Suppressor macrophage (primary cell): ENCODE measurements around the gene HPSE2.
A peak's percentile ranks its signal among the peaks of the same experiment; 100 is the strongest.
"Not testable (repeated sequence)": the region's sequence is repeated elsewhere in the genome, so short reads cannot be mapped to it uniquely, and the experiment has no call there.

ENCODE experiments used
- DNase-seq, 4 experiments: peaks; one replicate each; pipeline ENCODE4 v3.0.0-alpha.2; 2020 to 2022

HPSE2 gene

GRCh38 chr10:99004738-99005137, 230.9 kb downstream of the HPSE2 start:
- DNase-seq, result no peak

- no peak for DNase-seq
Observed at GRCh38 chr10:99002392-99002791, 233.3 kb downstream of the HPSE2 start.

DNA sequence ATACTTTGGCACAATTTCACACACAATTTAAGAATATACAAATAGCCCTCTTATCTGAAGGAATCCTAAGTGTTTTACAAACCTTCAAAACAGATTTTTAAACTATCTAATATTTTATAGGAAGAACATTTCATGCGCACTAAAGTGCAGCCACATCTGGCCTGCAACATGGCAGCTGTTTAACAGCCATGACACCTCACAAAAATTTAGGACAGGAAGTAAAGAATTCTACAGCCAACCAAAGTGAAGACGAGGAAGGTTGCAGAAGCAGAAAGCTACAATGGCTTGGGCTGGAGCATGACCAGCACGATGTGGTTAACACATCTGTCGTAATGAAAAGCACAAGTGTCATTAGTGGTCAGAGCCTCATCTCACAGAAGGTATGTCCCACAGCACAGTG, 238.1 kb downstream of the HPSE2 start:
- no peak for DNase-seq

DNA sequence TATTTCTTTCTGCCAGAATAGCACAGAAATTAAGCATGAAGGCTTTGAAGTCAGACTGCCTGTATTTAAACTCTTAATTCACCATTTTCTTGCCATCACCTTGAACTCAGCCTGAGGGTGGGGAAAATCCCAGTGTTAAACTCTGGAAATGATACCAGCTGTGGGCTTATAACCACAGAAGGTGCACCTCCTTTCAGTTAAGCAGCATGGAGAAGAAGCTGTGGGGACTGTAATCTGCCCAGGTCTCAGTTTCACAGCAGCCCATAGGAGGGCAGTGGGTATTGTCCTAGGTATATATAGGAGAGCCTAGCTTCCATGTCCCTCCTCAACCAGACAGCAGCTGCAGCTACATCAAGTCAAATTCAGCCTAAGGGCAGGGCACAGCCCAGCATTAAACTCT, 241.6 kb downstream of the HPSE2 start:
- no peak for DNase-seq

- not testable (repeated sequence) for DNase-seq
Observed at GRCh38 chr10:98983751-98984150, 251.9 kb downstream of the HPSE2 start.

DNA sequence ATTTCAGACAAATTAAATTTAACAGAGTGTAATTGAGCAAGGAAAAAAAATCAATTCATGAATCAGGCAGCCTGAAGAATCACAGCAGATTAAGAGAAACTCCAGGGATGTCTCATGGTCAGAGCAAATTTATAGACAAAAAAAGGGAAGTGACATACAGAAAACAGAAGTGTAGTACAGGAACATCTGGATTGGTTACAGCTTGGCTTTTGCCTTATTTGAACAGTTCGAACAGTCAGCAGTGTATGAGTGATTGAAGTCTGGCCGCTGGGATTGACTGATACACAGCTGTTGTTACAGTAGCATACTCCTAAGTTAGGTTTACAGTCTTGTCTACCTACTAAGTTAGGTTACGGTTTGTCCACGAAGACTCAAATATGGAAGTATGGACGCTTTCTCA, 255.3 kb downstream of the HPSE2 start:
- DNase-seq, result peak; percentile 2 to 51 (median 24)

GRCh38 chr10:98971464-98971863, 264.2 kb downstream of the HPSE2 start:
- peak in 1 of 4 experiments; percentile 4 for DNase-seq

DNA sequence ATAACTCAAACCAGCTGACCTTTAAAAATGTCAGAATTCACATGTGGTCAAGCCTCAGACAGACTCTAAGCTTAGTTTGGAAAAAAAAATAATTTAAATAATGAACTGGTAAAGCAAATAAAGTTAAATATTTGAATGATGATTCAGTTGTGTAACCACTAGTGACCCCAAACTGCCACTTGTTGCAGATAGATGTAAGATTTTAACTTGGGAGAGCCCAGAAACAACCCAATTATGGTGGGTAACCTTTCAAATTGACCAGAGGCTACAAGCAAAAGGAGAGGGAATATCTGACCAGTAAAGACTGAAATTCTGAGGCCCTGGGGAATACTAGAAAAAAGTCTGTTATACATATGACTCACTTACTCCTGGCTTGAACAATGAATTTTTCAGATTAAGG, 268.1 kb downstream of the HPSE2 start:
- no peak for DNase-seq

DNA sequence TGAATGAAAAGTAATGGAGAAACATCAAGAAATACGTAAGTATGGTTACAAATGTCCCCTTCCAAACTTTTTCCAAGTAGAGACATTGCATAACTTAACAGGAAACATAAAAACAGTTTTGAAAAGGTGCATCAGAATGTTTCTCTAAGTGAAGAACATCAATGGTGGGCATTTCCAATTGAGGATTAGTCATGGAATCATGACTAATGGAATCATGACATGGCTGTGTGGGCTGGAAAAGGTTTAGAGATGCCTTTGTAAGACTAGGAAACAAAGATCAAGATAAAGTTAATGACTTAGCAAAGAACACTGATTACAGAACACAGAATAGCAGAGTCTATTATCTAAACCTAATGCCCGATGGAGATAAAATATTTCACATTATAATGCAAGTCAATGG, 272.0 kb downstream of the HPSE2 start:
- DNase-seq, result peak in 1 of 4 experiments; percentile 1

DNA sequence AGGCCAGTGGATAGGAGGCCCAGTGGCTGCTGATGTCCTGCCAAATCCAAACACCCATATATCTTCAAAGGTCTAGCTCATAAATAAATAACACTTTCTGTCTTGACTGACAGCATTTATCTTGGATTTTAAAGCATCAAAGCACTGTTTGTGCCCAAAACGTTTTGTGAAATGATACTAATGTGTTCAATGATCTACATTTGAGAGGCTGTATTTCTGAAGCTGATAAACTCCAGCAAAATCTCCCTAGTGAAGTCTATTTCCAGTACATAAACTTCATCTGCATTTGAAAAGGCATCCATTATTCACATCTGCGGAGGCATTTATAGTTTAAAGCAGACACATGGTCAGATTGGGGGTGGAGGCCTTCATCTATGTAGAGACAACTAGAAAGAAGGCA, 276.3 kb downstream of the HPSE2 start:
- no peak for DNase-seq

GRCh38 chr10:98957801-98958200, 277.9 kb downstream of the HPSE2 start:
- DNase-seq, result no peak

DNA sequence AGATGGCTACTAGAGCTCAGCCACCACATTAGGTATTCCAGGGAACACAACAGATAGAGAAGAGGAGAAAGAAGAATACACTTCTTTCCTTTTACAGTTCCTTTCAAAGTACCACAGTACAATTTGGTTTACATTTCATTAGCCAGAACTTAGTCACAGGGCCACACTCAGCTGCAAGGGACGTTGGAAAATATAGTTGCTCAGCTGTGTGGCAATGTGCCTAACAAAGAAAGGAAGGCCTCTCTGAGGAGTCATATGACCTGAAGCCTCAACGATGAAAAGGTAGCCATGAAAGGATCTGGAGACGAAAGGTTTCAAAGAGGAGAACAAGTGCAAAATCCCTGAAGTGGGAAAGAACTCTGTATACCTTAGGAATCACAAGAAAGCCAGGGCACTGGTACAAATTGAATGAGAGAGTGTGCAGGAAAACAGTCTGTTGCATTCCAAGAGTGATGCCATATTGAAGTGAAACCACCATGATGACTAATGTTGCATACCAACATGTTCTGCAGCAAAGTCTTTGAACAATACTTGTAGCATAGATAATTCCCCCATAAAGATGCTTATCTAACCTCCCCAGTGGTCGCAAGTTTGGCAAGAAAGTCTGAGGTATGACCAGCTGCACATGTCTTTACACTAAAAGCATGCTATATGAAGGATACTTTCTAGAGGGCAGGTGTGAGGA, 278.9 kb downstream of the HPSE2 start:
- DNase-seq, result no peak

DNA sequence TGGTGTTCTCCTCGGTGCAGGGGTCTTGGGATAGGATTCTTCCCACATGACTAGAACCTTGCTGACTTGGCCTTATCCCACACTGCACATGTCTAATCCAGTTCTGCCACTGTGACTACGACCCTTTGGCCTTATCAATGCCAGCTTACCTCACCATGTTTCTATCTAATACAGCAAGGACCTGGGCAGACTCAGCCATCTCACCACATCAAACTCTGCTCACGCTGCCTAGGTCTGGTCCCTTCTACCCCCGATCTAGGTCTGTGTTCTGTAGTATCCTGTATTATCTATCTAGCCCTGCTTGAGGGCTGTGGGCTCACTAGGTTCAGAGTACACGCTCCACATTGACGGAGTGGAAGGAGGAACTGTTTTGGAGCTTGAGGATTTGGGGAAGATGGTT, 282.4 kb downstream of the HPSE2 start:
- DNase-seq, result no peak

DNA sequence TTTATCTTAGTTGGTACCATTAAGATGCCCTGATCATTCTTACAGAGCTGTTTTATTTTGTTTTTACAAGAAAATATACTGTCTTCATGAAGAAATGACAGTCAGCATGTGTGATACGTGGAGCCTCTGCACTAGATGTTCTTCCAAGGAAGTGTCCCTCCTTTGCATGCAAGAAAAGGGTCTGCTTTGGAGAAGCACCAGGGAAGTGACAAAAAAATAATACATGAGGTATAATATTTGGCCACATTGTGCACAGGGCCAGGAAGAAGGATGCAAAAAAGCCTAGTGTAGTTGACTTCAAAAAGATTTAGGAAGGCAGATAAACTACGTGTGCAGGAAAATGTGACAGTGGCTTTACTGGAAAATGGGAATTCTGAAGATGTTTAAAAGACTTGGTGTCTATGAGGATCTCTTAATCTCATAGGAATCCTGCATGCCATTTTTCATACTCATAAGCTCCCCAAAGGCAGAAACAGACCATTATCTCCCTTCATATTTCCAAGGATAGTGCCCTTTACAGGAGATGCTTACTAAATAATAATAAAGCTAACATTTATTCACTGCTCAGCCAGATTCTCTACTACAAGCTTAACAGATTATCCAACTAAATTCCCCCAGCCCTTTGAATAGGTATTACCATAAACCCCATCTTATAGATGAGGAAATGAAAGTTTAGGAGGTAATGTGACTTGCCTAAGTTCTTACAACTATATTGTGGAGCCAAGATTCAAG, 284.2 kb downstream of the HPSE2 start:
- DNase-seq, result no peak

GRCh38 chr10:98950106-98950505, 285.5 kb downstream of the HPSE2 start:
- DNase-seq, result no peak

DNA sequence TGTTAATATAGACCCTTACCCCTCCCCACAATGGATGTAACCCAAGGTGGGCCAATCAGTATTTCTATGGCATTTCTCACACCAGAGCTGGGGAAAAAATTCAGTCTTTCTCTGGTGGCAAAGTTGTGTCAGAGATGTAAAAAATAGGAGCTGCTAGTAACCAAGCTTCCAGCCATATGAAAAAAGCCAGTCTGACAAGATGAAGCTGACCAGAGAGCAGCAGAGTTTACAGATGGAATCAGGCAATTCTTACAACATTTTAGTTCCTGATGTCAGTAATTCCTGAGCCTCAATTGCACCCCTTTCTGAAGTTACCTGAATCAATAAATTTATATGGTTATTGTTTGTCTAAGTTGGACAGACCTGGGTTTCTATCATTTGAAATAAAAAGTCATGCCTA, 286.3 kb downstream of the HPSE2 start:
- DNase-seq, result no peak

- no peak for DNase-seq
Observed at GRCh38 chr10:98943681-98944080, 292.0 kb downstream of the HPSE2 start.

- no peak for DNase-seq
Observed at GRCh38 chr10:98929709-98930108, 305.9 kb downstream of the HPSE2 start.

DNA sequence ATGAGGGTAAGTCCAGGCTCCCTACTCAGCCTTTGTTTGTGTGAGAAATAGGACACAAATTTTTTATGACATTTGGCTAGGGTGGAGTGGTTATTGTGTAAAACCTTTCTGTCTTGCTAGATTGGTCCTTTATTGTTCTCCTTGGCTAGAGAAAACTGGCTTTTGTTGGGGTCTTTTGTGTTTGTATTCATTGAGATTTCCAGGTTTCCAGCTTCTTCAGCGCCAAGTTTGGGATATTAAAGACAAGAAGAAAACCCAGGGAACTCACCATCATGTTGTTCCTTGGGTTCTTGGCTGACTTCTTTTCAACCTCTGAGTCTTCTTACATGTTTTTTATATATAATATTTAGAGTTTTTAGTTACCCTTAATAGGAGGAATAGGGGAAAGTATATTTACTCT, 310.0 kb downstream of the HPSE2 start:
- no peak for DNase-seq

DNA sequence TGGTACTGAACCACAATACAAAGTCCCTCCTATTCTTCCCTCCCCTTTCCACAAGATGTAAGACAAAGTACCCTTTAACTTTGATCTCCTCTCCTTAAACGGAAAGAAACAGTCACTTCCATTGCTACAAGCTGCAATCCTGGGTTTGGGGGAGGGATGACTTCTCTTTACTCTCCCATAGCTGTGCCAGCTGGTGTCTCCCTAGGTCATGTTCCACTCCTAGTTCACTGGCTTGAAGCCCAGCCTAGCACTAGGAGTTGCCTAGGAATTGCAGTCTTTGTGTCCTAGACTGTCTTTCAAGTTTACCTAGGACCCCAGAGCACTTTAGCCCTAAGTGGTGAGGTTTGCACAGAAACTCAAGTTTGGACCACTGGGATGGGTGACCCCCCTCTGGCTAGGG, 311.1 kb downstream of the HPSE2 start:
- DNase-seq, result no peak

DNA sequence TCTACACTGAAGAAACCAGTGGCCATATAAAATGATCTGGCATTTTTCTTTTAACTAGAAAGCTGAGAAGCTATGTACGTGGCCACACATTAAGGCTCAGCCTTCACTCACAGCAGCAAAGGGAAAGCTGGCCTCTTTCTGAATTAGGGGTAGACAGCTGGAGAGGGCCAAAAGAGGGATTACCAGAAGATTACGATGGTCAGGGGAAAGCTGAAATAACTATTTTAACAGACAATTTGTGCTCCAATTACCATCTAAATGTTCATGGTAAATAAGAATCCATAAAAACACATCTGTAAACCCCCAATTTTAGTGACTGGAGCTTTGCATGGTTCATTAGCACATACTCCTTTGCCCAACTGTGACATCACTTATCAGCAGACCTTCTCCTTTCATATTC, 314.3 kb downstream of the HPSE2 start:
- DNase-seq, result no peak

DNA sequence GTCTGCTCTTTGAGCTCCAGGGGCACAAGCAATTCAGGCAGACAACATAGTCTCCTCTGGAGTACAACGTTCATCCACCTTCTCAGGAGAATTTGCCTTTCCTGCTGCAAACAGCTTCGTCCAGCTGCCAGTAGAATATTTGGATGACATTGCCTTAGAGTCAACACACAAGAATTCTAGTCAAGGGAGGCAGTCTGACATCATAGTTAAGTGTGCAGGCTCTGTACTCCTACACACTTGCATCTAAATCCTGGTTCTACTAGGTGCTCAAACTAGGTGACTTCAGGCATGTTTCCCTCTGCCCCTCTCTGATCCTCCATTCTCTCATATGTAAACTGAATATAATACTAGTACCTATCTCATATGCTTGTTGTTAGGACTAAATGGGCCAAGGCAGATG, 314.8 kb downstream of the HPSE2 start:
- DNase-seq, result no peak

DNA sequence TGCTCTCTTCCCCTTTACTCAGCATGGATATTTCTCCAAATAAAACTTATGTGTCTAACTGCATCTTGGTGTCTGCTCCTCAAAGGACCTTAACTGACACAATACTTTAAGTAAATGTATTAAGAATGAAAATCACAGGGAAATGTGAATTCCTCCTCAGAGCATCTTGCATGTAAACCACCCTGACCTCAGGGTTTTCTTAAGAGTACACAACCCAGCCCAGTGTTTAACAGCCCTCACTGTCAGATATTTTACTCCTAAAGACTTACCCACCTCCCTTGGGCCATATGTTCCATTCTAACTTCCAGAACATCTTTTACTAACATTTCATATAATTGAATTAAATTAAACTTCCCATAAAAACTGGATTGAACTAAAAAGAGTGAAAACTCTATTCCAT, 315.3 kb downstream of the HPSE2 start:
- no peak for DNase-seq

DNA sequence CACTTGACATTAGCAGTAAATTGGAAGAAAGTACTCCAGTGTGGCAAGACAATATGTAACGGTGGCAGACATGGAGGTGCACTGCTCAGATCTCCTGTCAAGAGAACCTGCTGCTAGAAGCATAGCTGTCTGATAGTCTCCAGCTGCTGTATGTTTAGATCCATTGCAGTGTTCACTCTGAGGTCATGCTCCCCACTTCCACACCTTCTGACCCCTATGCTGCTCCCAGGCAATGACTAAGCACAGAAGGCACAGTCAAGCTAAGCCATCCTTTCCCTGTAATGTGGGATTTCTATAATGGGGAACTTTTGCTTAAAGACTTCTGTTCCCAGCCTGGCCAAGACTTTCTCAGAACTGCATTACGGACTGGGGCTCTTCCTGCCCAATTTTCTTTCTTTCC, 315.8 kb downstream of the HPSE2 start:
- no peak for DNase-seq

DNA sequence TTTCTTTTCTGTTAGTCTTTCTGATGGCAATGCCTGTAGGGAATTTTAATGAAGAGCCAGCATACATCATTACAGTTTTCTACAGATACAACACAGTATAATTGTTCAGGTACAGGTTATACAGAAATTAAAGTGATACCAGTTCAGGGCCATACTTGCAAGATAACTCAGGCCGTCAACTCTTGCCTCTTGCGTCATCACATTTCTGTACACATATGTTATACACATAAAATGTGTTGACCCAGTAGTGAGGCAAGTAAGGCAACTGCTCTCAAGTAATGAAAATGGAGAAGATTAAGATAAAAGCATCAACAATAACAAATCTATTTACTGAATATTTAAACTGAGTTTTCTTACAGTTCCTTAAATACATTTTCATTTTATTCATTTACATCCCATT, 317.8 kb downstream of the HPSE2 start:
- DNase-seq, result no peak
